ENCODE results near the gene CCDC40.

The CCDC40 gene

DNA sequence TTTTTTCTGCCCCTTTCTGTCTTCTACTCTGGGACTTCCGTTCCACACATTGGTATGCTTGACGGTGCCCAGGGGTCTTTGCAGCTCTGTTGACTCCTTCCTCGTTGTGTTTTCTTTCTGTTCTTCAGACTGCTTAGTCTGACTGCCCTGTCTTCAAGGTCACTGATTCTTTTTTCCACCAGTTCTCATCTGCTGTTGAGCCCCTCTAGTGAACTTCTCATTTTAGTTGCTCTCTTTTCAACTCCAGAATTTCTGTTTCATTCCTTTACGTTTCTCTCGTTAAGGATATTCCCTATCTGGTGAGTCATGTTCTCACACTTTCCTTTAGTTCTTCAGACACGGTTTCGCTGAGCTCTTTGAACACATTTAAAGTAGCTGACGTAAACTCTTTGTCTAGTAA, 78.7 kb downstream of the CCDC40 start:
- H3K4me3 ChIP-seq (ENCODE audit: low read depth, low read length) = no peak overlapping the region
- TF ChIP-seq, protein P1, sequence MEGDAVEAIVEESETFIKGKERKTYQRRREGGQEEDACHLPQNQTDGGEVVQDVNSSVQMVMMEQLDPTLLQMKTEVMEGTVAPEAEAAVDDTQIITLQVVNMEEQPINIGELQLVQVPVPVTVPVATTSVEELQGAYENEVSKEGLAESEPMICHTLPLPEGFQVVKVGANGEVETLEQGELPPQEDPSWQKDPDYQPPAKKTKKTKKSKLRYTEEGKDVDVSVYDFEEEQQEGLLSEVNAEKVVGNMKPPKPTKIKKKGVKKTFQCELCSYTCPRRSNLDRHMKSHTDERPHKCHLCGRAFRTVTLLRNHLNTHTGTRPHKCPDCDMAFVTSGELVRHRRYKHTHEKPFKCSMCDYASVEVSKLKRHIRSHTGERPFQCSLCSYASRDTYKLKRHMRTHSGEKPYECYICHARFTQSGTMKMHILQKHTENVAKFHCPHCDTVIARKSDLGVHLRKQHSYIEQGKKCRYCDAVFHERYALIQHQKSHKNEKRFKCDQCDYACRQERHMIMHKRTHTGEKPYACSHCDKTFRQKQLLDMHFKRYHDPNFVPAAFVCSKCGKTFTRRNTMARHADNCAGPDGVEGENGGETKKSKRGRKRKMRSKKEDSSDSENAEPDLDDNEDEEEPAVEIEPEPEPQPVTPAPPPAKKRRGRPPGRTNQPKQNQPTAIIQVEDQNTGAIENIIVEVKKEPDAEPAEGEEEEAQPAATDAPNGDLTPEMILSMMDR (IDR thresholded peaks at IDR 0.05; ENCODE audit: borderline replicate concordance, insufficient read depth, low read depth, low read length) = no peak

GRCh38 chr17:80116276-80116920, 80.0 kb downstream of the CCDC40 start:
- TF ChIP-seq, protein P1 (IDR thresholded peaks at IDR 0.05; ENCODE audit: borderline replicate concordance, insufficient read depth, low read depth, low read length) = no peak
- H3K4me3 ChIP-seq (ENCODE audit: low read depth, low read length) = no peak overlapping the region

DNA sequence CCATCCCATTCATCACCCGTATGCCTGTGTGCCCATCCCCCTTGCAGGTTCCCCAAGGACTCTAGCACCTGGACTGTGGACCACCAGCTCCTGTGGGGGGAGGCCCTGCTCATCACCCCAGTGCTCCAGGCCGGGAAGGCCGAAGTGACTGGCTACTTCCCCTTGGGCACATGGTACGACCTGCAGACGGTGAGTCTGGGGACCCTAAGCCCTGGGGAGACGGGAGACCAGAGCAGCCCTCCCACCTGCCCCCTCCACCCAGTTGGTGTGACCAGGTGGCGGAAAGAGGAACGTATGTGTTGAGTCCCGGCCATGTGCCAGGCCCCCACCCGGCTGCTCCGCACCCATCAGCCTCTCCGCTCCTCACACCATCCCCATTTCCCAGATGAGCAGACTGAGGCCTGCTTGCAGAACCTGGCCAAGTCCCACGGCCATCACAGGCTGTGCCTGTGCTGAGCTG, 80.5 kb downstream of the CCDC40 start:
- H3K4me3 ChIP-seq (ENCODE audit: low read depth, low read length) = no peak overlapping the region
- TF ChIP-seq, protein P1 (IDR thresholded peaks at IDR 0.05; ENCODE audit: borderline replicate concordance, insufficient read depth, low read depth, low read length) = no peak

- TF ChIP-seq, protein P1 (IDR thresholded peaks at IDR 0.05; ENCODE audit: borderline replicate concordance, insufficient read depth, low read depth, low read length) = no peak
- no peak overlapping the region for H3K4me3 ChIP-seq (ENCODE audit: low read depth, low read length)
Observed at GRCh38 chr17:80117491-80118401, 81.3 kb downstream of the CCDC40 start.

GRCh38 chr17:80118601-80119270, 82.3 kb downstream of the CCDC40 start:
- no peak overlapping the region for H3K4me3 ChIP-seq (ENCODE audit: low read depth, low read length)
- TF ChIP-seq, protein P1 (IDR thresholded peaks at IDR 0.05; ENCODE audit: borderline replicate concordance, insufficient read depth, low read depth, low read length) = no peak

- H3K4me3 ChIP-seq (ENCODE audit: low read depth, low read length) = no peak overlapping the region
- TF ChIP-seq, protein P1 (IDR thresholded peaks at IDR 0.05; ENCODE audit: borderline replicate concordance, insufficient read depth, low read depth, low read length) = no peak
Observed at GRCh38 chr17:80119271-80119791, 82.9 kb downstream of the CCDC40 start.

Data from GM12875 (cell line).